NB4 (cell line): ENCODE data around the gene RPS19BP1.

Experiments
- CTCF ChIP-seq: IDR thresholded peaks from one replicate; pipeline ENCODE4 v1.5.1; 2012; ENCODE audit warnings: low read depth, low read length
- POLR2A ChIP-seq: IDR thresholded peaks from 2 replicates; pipeline ENCODE4 v1.6.1; 2011; ENCODE audit warnings: mild to moderate bottlenecking; ENCODE audit not compliant: insufficient read length; ENCODE audit errors: extremely low read depth

GRCh38 chr22:39503630-39504029, 28.9 kb downstream of the RPS19BP1 start:
- TF ChIP-seq CTCF (no peak), POLR2A (no peak)
